GM12878 (cell line): Measurements from ENCODE around the gene MRPL55. TPM values are rescaled to one million over a fixed set of nuclear protein-coding genes. Genes with fewer than 3 reads are reported as not detected.

Experiments
- ATAC-seq: fragments of 200-7000 bp; cut with Tn5 transposase; 3 replicates; pipeline ENCODE4 v1.9.1; 2020; ENCODE audit warnings: mild to moderate bottlenecking, moderate library complexity
- BruUV-seq: library from RNA; stranded (reverse); fragments of 400-500 nt; replicated peaks from 2 replicates; lab custom pipeline; 2021; lab: Mats Ljungman, UMichigan
- CTCF ChIA-PET: fragments of 300-600 bp; sonication (Branson Sonifier 250); formaldehyde crosslinking; extraction: SDS; loops from one replicate; lab custom pipeline; 2021; ENCODE audit warnings: inconsistent platforms; lab: Yijun Ruan, JAX
- POLR2A ChIA-PET: fragments of 350-600 bp; formaldehyde crosslinking; extraction: SDS; loops from one replicate; lab custom pipeline; 2021; ENCODE audit warnings: inconsistent platforms; lab: Charles Lee
- RAD21 ChIA-PET: fragments of 300-600 bp; sonication (Branson Sonifier 250); formaldehyde crosslinking; loops from one replicate; lab custom pipeline; 2023; ENCODE audit warnings: antibody characterized with exemption; ENCODE audit not compliant: unreplicated experiment; lab: Charles Lee
- SMC1A ChIA-PET: fragments of 300-600 bp; sonication (Branson Sonifier 250); formaldehyde crosslinking; loops from one replicate; lab custom pipeline; 2023; ENCODE audit not compliant: unreplicated experiment, uncharacterized antibody; lab: Charles Lee
- DNase-seq: peaks from one replicate; pipeline ENCODE4 v3.0.0-alpha.2; 2011; ENCODE audit warnings: low read depth, low spot score
- FAIRE-seq: peaks from 3 replicates; lab custom pipeline; 2011; peaks lifted over from hg19 to GRCh38; lab: Jason Lieb, UNC
- H2AFZ ChIP-seq: 2 replicates; pipeline ENCODE4 v1.6.0; 2011; ENCODE audit warnings: low read depth, low read length, control low read depth; ENCODE audit not compliant: control insufficient read depth
- H3K27ac ChIP-seq: 2 replicates; pipeline ENCODE4 v1.5.1; 2011; ENCODE audit warnings: control low read depth; ENCODE audit not compliant: control insufficient read depth, insufficient read depth
- H3K27me3 ChIP-seq, 2 experiments: replicated peaks in 1 of 2; 2 replicates each; pipeline versions ENCODE4 v1.6.0 to v1.6.1; 2011; ENCODE audit warnings: low read length in 1 of 2; ENCODE audit not compliant: control insufficient read depth in 2 of 2, insufficient read depth in 2 of 2
- H3K36me3 ChIP-seq, 2 experiments: 2 replicates each; pipeline ENCODE4 v1.5.1; 2011; ENCODE audit warnings: low read length in 1 of 2; ENCODE audit not compliant: control insufficient read depth in 2 of 2, insufficient read depth in 2 of 2
- H3K4me1 ChIP-seq: 2 replicates; pipeline ENCODE4 v1.6.1; 2011; ENCODE audit warnings: mild to moderate bottlenecking, low read length, moderate library complexity, mixed read lengths; ENCODE audit not compliant: control insufficient read depth, insufficient read depth
- H3K4me2 ChIP-seq: 2 replicates; pipeline ENCODE4 v1.6.0; 2011; ENCODE audit warnings: control low read depth; ENCODE audit not compliant: control insufficient read depth, insufficient read depth
- H3K4me3 ChIP-seq: fragments of 200-600 bp; sonication (generic); 2 replicates; pipeline ENCODE4 v1.5.1; 2016
- H3K79me2 ChIP-seq: 2 replicates; pipeline ENCODE4 v1.6.0; 2011; ENCODE audit warnings: low read length; ENCODE audit not compliant: control insufficient read depth, insufficient read depth
- H3K9ac ChIP-seq: 2 replicates; pipeline ENCODE4 v1.8.0; 2011; ENCODE audit warnings: low read length, control low read depth, mixed read lengths; ENCODE audit not compliant: control insufficient read depth, insufficient read depth
- H3K9me3 ChIP-seq: replicated peaks from 3 replicates; pipeline ENCODE4 v1.5.1; 2011; ENCODE audit warnings: mild to moderate bottlenecking, low read length; ENCODE audit not compliant: control insufficient read depth, insufficient read depth
- H4K20me1 ChIP-seq: 2 replicates; pipeline ENCODE4 v1.6.0; 2011; ENCODE audit not compliant: control insufficient read depth, insufficient read depth
- ASH2L ChIP-seq: fragments of 300-600, 200-600 bp; sonication (generic); IDR thresholded peaks from 2 replicates; pipeline ENCODE4 v1.6.1; 2017; ENCODE audit warnings: low read depth, mild to moderate bottlenecking, borderline replicate concordance
- EED ChIP-seq: sonication (generic); IDR thresholded peaks from 2 replicates; pipeline ENCODE4 v1.6.1; 2016; ENCODE audit warnings: antibody characterized with exemption, low read depth
- ELK1 ChIP-seq: IDR thresholded peaks from 2 replicates; pipeline ENCODE4 v1.6.1; 2012; ENCODE audit warnings: low read depth, low read length, improper control_type of control experiment
- ESRRA ChIP-seq: IDR thresholded peaks from 2 replicates; pipeline ENCODE4 v1.6.1; 2012; ENCODE audit warnings: mild to moderate bottlenecking, low read length, improper control_type of control experiment
- GATAD2B ChIP-seq: fragments of 450-650 bp; conservative IDR thresholded peaks from 2 replicates; pipeline ENCODE4 v1.6.1; 2017; ENCODE audit warnings: low read depth, mild to moderate bottlenecking, moderate library complexity
- HCFC1 ChIP-seq: fragments of 150-350 bp; IDR thresholded peaks from 2 replicates; pipeline ENCODE4 v1.6.1; 2014; ENCODE audit warnings: low read length
- JUNB ChIP-seq: IDR thresholded peaks from 2 replicates; pipeline ENCODE4 v1.6.1; 2016; ENCODE audit warnings: antibody characterized with exemption, mild to moderate bottlenecking
- MEF2A ChIP-seq: IDR thresholded peaks from 2 replicates; pipeline ENCODE4 v1.6.1; 2011; ENCODE audit warnings: low read depth, mild to moderate bottlenecking, low read length, moderate library complexity; ENCODE audit not compliant: insufficient read depth
- MXI1 ChIP-seq: fragments of 150-350 bp; IDR thresholded peaks from 2 replicates; pipeline ENCODE4 v1.6.1; 2011; ENCODE audit warnings: low read depth, mild to moderate bottlenecking, inconsistent platforms, low read length, improper control_type of control experiment
- PAX5 ChIP-seq: IDR thresholded peaks from 2 replicates; pipeline ENCODE4 v1.6.1; 2011; ENCODE audit warnings: low read depth, low read length, borderline replicate concordance
- PML ChIP-seq: IDR thresholded peaks from 2 replicates; pipeline ENCODE4 v1.6.1; 2012; ENCODE audit warnings: low read length, inconsistent platforms
- POLR2AphosphoS5 ChIP-seq: IDR thresholded peaks from 2 replicates; pipeline ENCODE4 v1.6.1; 2011; ENCODE audit warnings: mild to moderate bottlenecking, low read length, inconsistent platforms
- SRF ChIP-seq, 2 experiments: IDR thresholded peaks; 2 replicates each; pipeline ENCODE4 v1.6.1; 2011; ENCODE audit warnings: low read depth in 2 of 2, low read length in 2 of 2, mild to moderate bottlenecking in 1 of 2, moderate library complexity in 1 of 2
- STAT1 ChIP-seq: fragments of 450-650 bp; conservative IDR thresholded peaks from 2 replicates; pipeline ENCODE4 v1.6.1; 2014; ENCODE audit warnings: antibody characterized with exemption, mild to moderate bottlenecking
- TCF12 ChIP-seq: IDR thresholded peaks from 2 replicates; pipeline ENCODE4 v1.6.1; 2011; ENCODE audit warnings: low read depth, mild to moderate bottlenecking, low read length
- TCF7 ChIP-seq: IDR thresholded peaks from 2 replicates; pipeline ENCODE4 v1.6.1; 2014; ENCODE audit warnings: antibody characterized with exemption, borderline replicate concordance
- WRNIP1 ChIP-seq: IDR thresholded peaks from 2 replicates; pipeline ENCODE4 v1.6.1; 2011; ENCODE audit warnings: low read depth, low read length, improper control_type of control experiment, borderline replicate concordance
- YY1 ChIP-seq: IDR thresholded peaks from 2 replicates; pipeline ENCODE4 v1.6.1; 2011; ENCODE audit warnings: low read depth, mild to moderate bottlenecking, low read length
- ZBTB4 ChIP-seq: fragments of 450-650 bp; formaldehyde crosslinking; IDR thresholded peaks from 2 replicates; pipeline ENCODE4 v1.4.0; 2022; ENCODE audit warnings: mild to moderate bottlenecking, moderate library complexity
- WGBS: methylation state at CpG from one replicate; pipeline ENCODE4 v1.1.6; 2016; ENCODE audit warnings: low lambda C conversion rate; ENCODE audit not compliant: insufficient replicate concordance, insufficient coverage; ENCODE audit errors: missing lambda C conversion rate; 5-methylcytosine and 5-hydroxymethylcytosine counted together
- in situ Hi-C: fragments of 300-500 bp; cut with MboI; formaldehyde crosslinking; loops from 9 replicates; pipeline ENCODE4 v1.14.3; 2018; ENCODE audit warnings: mixed read lengths
- intact Hi-C: fragments of 100-400 bp; cut with micrococcal nuclease; formaldehyde crosslinking; loops from one replicate; pipeline ENCODE4 v1.14.2; 2022; ENCODE audit not compliant: unreplicated experiment
- polyA plus RNA-seq, 11 experiments: library from polyadenylated mRNA; depleted of rRNA in 4 of 11; unstranded in 6 of 11; stranded (reverse) in 5 of 11; fragments of >200 nt; fragmentation: Nextera tagmentation in 4 of 11; fragmentation: Illumina TruSeq in 1 of 11; extraction: Ambion mirVana in 4 of 11; extraction: Trizol in 1 of 11; gene quantifications; 1 replicate in 1 of 11; 2 replicates in 10 of 11; pipeline versions ENCODE4 v1.2.1 to v1.2.3, GENCODE V29; 2011 to 2016; ENCODE audit warnings: inconsistent platforms in 2 of 11, missing spikeins in 2 of 11, low read depth in 1 of 11
- total RNA-seq, 4 experiments: library from RNA; depleted of rRNA in 3 of 4; stranded (reverse); fragments of >200 nt in 3 of 4; fragmentation: Illumina TruSeq in 1 of 4; extraction: Trizol in 1 of 4; gene quantifications; 2 replicates each; pipeline versions ENCODE4 v1.2.1 to v1.2.3, GENCODE V29; 2013 to 2021

MRPL55 gene
- total and polyA plus RNA-seq, 10 of the 15 experiments (the other 5 are each of a cell fraction or from before 2014, with no cell fraction given), result 15.1 to 143 (median 55.8) TPM

- H3K4me1 ChIP-seq, result no peaks in the 10 kb centered on the region
- peaks cover 17% of the 10 kb centered on the region for H3K79me2 ChIP-seq
- no TSS peak for BruUV-seq
- H3K4me2 ChIP-seq, result no peak overlapping the region
- no peak for TF ChIP-seq TCF12
- no peak for TF ChIP-seq PML
- TF ChIP-seq EED, result no peak
- no peak for TF ChIP-seq TCF7
- TF ChIP-seq ELK1, result no peak
- no peak for TF ChIP-seq STAT1
- no peak for TF ChIP-seq ESRRA
- TF ChIP-seq POLR2AphosphoS5, result no peak
- no peak for TF ChIP-seq ASH2L
- TF ChIP-seq MXI1, result no peak
- no peak for TF ChIP-seq MEF2A
- TF ChIP-seq HCFC1, result no peak
- no peak for TF ChIP-seq JUNB
- TF ChIP-seq YY1, result no peak
- TF ChIP-seq WRNIP1, result no peak
- TF ChIP-seq PAX5, result no peak
- TF ChIP-seq ZBTB4, result no peak
- TF ChIP-seq GATAD2B, result no peak
- TF ChIP-seq SRF (IDR thresholded peaks at IDR 0.05; ENCODE audit: low read depth in 2 of 2, low read length in 2 of 2), result no peak
- in situ Hi-C loops (no loop called here), intact Hi-C loops (no loop called here)
- ChIA-PET RAD21 (no interaction called here), POLR2A (no interaction called here), CTCF (no interaction called here), SMC1A (no interaction called here)
- H3K36me3 ChIP-seq, result peaks cover 0 to 16% of the 10 kb centered on the region in 2 experiments; a peak in 3 of 4 replicates
- ATAC-seq, result no peak
- no peak for FAIRE-seq
- no peak overlapping the region for H3K4me3 ChIP-seq
- WGBS, result 56% methylated on average over 8 of the region's 8 CpGs
- no peak overlapping the region for H2AFZ ChIP-seq
- DNase-seq, result no peak
- H3K9ac ChIP-seq, result no peak overlapping the region
- no peaks in the 10 kb centered on the region for H3K27me3 ChIP-seq
- H4K20me1 ChIP-seq, result peaks cover 3% of the 10 kb centered on the region; the same call in 1 of the 2 replicates
- H3K9me3 ChIP-seq, result no peaks in the 10 kb centered on the region
- no peak overlapping the region for H3K27ac ChIP-seq
Observed at GRCh38 chr1:228148935-228149405, 39.9 kb upstream of the MRPL55 start.
